H1 (cell line): Measurements from ENCODE around the gene NET1. TPM values are rescaled to one million over a fixed set of nuclear protein-coding genes. Genes with fewer than 3 reads are reported as not detected.

Source experiments
- CBX5 ChIP-seq: fragments of 300-800, 300-1000 bp; sonication (generic); IDR thresholded peaks from 2 replicates; pipeline ENCODE4 v1.7.1; 2016; ENCODE audit warnings: antibody characterized with exemption, low read length, low read depth
- CTBP2 ChIP-seq: IDR thresholded peaks from 2 replicates; pipeline ENCODE4 v1.7.0; 2011; ENCODE audit warnings: borderline replicate concordance, mild to moderate bottlenecking, moderate library complexity, mixed read lengths, low read length; ENCODE audit not compliant: insufficient read depth, insufficient read length
- EGR1 ChIP-seq: IDR thresholded peaks from 2 replicates; pipeline ENCODE4 v1.6.1; 2011; ENCODE audit warnings: low read depth, low read length, borderline replicate concordance
- MAFK ChIP-seq: IDR thresholded peaks from 2 replicates; pipeline ENCODE4 v1.6.1; 2012; ENCODE audit warnings: low read depth, mild to moderate bottlenecking, improper control_type of control experiment, low read length
- TBP ChIP-seq: IDR thresholded peaks from 2 replicates; pipeline ENCODE4 v1.6.1; 2011; ENCODE audit warnings: low read depth, low read length, improper control_type of control experiment
- polyA plus RNA-seq, 7 experiments: library from polyadenylated mRNA; depleted of rRNA in 3 of 7; stranded (reverse) in 5 of 7; unstranded in 2 of 7; fragments of >200 nt in 5 of 7; fragments of 200-250 nt in 2 of 7; gene quantifications; 1 replicate in 5 of 7; 2 replicates in 1 of 7; 4 replicates in 1 of 7; pipeline versions ENCODE4 v1.2.1 to v1.2.3, GENCODE V29; 2011 to 2013; ENCODE audit warnings: missing spikeins in 2 of 7, mixed read lengths in 2 of 7
- total RNA-seq: library from RNA; stranded (reverse); fragmentation: NEBNext Ultra II Directional; extraction: Animal tissue kit (Norgen Biotek cat#: 25700); gene quantifications from 2 replicates; pipeline ENCODE4 v1.2.1, GENCODE V29; 2021

The NET1 gene
- total and polyA plus RNA-seq, 2 of the 8 experiments (the other 6 are each of a cell fraction or from before 2014, with no cell fraction given), result 21.5 to 117 TPM

DNA sequence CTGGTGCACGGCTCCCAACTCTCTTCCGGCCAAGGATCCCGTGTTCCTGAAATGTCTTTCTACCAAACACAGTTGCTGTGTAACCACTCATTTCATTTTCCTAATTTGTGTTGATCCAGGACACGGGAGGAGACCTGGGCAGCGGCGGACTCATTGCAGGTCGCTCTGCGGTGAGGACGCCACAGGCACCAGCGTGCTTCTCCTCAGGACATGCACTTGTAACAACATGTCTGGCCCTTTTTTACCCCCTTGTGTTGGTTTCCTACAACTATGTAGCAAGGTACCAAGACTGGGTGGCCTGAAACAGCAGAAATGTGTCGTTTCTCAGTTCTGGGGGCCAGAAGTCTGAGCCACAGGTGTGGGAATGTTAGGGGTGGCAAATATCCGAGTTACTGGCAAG lies 68.8 kb downstream of the NET1 start (continued):
- no peak for TF ChIP-seq TBP
- TF ChIP-seq MAFK, result no peak
- no peak for TF ChIP-seq CBX5
- TF ChIP-seq CTBP2, result no peak
- no peak for TF ChIP-seq EGR1
